DMS 273 (cell line): ENCODE results near the gene ZNF780A.
"Not testable (repeated sequence)": the region's sequence is repeated elsewhere in the genome, so short reads cannot be mapped to it uniquely, and the experiment has no call there.

Source experiments
- DNase-seq: peaks from one replicate; lab custom pipeline; 2025; ENCODE audit not compliant: unreplicated experiment; lab: John Stamatoyannopoulos, UW

ZNF780A gene

GRCh38 chr19:40088299-40089047 lies 2.3 kb downstream of the ZNF780A start:
- DNase-seq = no peak

GRCh38 chr19:40084948-40085347 lies 5.8 kb downstream of the ZNF780A start:
- no peak for DNase-seq

- no peak for DNase-seq
Measured at GRCh38 chr19:40081411-40081810, 9.3 kb downstream of the ZNF780A start.

GRCh38 chr19:40080289-40080688 lies 10.5 kb downstream of the ZNF780A start:
- DNase-seq = no peak

- DNase-seq = no peak
Measured at GRCh38 chr19:40078377-40078776, 12.4 kb downstream of the ZNF780A start.

- no peak for DNase-seq
Measured at GRCh38 chr19:40070058-40070457, 20.7 kb downstream of the ZNF780A start.

- no peak for DNase-seq
Measured at GRCh38 chr19:40059624-40060023, 31.1 kb downstream of the ZNF780A start.

- DNase-seq = no peak
Measured at GRCh38 chr19:40057166-40057565, 33.6 kb downstream of the ZNF780A start.

GRCh38 chr19:40056505-40056904 lies 34.2 kb downstream of the ZNF780A start:
- no peak for DNase-seq

GRCh38 chr19:40055832-40056504 lies 34.8 kb downstream of the ZNF780A start, which contains the start of gene ZNF780B:
Gene ZNF780B, minus strand, starts transcription at chr19:40056231. Its CDS starts 5,899 bp downstream, at chr19:40050332.
- DNase-seq = peak; percentile 76

- no peak for DNase-seq
Measured at GRCh38 chr19:40055049-40055448, 35.7 kb downstream of the ZNF780A start.

- no peak for DNase-seq
Measured at GRCh38 chr19:40054632-40055031, 36.1 kb downstream of the ZNF780A start.

- no peak for DNase-seq
Measured at GRCh38 chr19:40053491-40053890, 37.3 kb downstream of the ZNF780A start.

GRCh38 chr19:40041718-40042117 lies 49.0 kb downstream of the ZNF780A start:
- DNase-seq = not testable (repeated sequence)

GRCh38 chr19:40038047-40038446 lies 52.7 kb downstream of the ZNF780A start:
- DNase-seq = not testable (repeated sequence)

GRCh38 chr19:40035996-40036395 lies 54.7 kb downstream of the ZNF780A start:
- no peak for DNase-seq

- no peak for DNase-seq
Measured at GRCh38 chr19:40033989-40034560, 56.7 kb downstream of the ZNF780A start.

- DNase-seq = no peak
Measured at GRCh38 chr19:40026597-40026970, 64.2 kb downstream of the ZNF780A start.

GRCh38 chr19:40025938-40026596 lies 64.7 kb downstream of the ZNF780A start:
- no peak for DNase-seq

- DNase-seq = no peak
Measured at GRCh38 chr19:40023969-40024368, 66.8 kb downstream of the ZNF780A start.
